Astrocyte (in vitro differentiated cells and primary cell): ENCODE data around the gene SUFU.
A peak's percentile ranks its signal among the peaks of the same experiment; 100 is the strongest.

Experiments
- CTCF ChIP-seq: IDR thresholded peaks from 2 replicates; pipeline ENCODE4 v1.5.1; 2011; ENCODE audit warnings: low read depth, mild to moderate bottlenecking, inconsistent platforms, low read length, moderate library complexity; ENCODE audit not compliant: insufficient read depth
- EZH2 ChIP-seq: IDR thresholded peaks from 2 replicates; pipeline ENCODE4 v1.6.1; 2012; ENCODE audit warnings: mild to moderate bottlenecking, low read length, inconsistent platforms; ENCODE audit not compliant: insufficient read depth

DNA sequence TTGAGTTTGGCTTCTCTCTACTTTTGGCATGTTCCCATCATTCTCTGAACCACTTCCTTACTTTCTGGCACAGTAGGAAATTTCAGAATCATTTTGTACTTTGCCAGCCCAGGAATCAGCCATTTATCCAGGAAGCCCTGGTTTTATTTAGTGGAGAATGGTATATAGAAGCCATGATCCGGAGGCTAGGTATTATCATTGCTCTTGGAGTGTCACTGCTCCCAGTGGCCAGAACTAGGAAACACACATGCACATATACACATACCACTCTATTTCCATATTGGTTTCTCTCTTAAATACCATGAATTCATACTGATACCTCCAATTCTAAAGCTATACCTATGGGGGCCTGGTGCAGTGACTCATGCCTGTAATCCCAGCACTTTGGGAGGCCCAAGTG, 36.3 kb downstream of the SUFU start:
- TF ChIP-seq CTCF (peak; percentile 47), EZH2 (no peak)
